HUDEP-2 (cell line): ENCODE measurements around the gene DNAI2.
A peak's percentile ranks its signal among the peaks of the same experiment; 100 is the strongest.

ENCODE experiments used
- DNase-seq, 76 experiments: peaks; one replicate each; lab custom pipeline; 2025; ENCODE audit not compliant: unreplicated experiment in 76 of 76; lab: John Stamatoyannopoulos, UW

Gene DNAI2

GRCh38 chr17:74274060-74274708, at the start of gene DNAI2:
DNAI2 (plus strand) TSS chr17:74274234; CDS start chr17:74281818, 7,584 bp downstream.
- no peak for DNase-seq

GRCh38 chr17:74224959-74225725, 48.9 kb upstream of the DNAI2 start:
- DNase-seq = no peak

DNA sequence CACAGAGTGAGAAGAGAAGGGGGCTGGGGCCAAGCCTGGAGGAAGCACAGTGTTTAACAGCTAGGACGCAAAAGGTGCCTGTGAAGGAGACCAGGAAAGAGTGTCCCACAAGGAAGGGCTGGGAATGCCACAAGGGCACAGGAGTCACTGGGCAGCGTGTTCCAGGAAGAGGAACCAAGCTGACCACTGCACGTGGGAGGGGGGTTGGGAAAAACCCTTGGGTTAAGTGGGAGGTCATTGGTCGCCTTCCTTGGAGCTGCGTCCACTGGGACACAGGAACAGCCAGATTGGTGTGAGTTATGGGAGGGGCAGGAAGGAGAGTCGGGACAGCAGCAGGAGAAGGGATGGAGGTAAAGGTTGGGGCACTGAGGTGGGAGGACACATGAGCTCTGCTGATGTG, 47.8 kb upstream of the DNAI2 start:
- no peak for DNase-seq

GRCh38 chr17:74227271-74228080, 46.6 kb upstream of the DNAI2 start:
- no peak for DNase-seq

DNA sequence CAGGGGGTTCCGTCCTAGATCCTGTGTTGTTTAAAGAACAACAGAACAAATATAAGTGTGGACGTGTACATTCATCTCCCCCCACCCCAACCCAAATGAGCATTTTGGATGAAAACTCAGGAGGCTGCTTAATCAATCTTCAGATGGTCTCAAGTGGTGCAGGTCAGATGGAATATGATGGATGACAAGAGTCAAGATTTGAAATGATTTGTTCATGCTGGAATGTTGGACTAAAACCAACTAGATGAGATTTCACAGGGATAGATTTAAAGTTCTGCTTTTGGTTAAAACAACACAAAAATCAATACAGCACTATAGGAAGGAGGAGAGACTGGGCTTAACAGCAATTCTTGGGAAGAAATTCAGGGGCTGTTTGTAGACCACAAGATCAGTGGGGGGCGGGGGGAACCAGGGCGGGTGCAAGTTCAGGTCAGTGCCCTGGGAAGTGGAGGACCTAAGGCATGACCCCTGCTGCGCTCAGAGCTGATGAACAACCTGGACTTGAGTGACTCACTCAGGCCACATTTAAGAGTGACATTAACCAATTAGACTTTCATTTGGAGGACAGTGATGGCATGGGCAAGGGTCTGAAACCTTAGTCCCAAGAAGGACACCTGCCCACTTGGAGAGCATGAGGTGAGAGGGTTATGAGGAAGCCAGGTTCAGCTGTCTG, 45.6 kb upstream of the DNAI2 start:
- no peak for DNase-seq

- no peak for DNase-seq
These were observed 43.1 kb upstream of the DNAI2 start for GRCh38 chr17:74230896-74231295.

GRCh38 chr17:74231928-74232907, 41.8 kb upstream of the DNAI2 start:
- DNase-seq = no peak

DNA sequence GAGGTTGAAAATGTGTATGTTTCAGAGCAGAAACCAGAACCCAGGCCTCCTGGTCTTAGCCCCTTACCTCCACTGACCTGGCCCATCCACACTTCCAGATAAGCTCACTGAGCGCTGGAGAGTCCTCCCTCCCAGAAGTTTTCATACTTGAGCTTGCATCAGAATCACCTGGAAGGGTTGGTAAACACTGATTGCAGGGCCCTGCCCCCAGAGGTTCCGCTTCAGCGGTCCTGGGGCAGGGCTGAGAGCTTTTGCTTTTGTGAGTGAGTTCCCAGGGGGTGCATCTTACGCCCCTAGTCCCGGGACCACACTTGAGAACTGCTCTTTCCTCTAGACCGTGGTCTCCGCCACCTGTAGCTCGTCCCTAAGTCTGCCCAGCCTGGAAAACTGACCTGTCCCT, 40.1 kb upstream of the DNAI2 start:
- no peak for DNase-seq

DNA sequence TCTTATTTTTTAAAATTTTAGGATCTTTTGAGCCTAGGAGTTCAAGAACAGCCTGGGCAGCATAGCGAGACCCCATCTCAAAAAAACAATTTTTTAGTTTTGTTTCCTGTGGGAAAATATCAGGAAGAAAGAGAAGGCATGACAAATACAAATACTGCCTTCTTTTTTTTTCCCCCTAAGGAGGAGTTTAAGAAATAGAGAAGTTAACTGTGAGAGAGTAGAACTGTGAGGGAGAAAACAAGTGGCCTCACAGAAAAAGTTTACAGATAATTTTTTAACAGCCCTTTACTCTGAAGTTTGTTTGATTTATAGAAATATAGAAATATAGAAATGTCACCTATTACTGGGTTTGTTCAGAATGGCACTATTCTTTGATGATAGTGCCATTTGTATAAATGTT, 39.5 kb upstream of the DNAI2 start:
- no peak for DNase-seq

- peak in 19 of 76 experiments; percentile 2 to 33 (median 13) for DNase-seq
These were observed 38.9 kb upstream of the DNAI2 start for GRCh38 chr17:74235040-74235581.

DNA sequence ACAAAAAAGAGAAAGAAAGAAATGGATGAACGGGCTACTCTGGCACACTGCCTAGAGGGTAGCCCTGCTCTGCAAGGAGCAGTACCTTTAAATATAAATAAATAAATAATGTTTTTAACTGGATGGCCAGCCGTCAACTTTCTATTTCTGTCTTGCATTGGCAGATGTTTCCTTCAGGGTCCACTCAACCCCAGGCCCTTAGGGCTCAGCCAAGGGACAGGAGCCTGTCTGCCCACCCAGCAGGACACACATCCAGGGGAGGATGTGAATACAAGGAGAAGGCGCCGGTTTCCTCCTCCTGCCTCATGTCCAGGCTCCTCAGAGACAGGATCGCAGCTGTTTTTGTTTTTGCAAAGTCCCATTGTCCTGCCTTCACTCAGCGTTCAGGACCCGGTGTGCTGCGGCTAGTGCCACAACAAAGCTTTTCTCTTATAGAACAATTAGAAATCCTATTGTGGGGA, 38.1 kb upstream of the DNAI2 start:
- DNase-seq = no peak

- DNase-seq = no peak
These were observed 36.7 kb upstream of the DNAI2 start for GRCh38 chr17:74237321-74237720.

DNA sequence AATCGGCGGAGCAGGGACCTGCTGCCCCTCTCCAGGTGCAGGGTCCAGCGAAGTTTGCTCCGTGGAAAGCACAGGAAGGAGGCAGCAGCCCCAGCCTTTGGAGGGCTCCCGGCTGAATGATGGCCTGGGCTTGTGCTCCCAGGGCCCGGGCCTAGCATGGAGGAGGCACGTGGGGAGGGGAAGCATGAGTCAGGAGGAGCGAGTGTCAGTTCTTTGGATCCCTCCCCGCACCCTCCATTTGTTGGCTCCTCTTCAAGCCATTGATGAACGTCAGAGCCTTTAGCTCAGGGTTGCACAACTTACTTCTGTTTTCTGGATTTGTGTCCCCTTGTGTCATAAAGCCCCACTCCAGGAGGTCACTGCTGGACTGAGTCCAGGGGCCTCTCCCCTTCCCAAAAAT, 34.9 kb upstream of the DNAI2 start:
- no peak for DNase-seq

DNA sequence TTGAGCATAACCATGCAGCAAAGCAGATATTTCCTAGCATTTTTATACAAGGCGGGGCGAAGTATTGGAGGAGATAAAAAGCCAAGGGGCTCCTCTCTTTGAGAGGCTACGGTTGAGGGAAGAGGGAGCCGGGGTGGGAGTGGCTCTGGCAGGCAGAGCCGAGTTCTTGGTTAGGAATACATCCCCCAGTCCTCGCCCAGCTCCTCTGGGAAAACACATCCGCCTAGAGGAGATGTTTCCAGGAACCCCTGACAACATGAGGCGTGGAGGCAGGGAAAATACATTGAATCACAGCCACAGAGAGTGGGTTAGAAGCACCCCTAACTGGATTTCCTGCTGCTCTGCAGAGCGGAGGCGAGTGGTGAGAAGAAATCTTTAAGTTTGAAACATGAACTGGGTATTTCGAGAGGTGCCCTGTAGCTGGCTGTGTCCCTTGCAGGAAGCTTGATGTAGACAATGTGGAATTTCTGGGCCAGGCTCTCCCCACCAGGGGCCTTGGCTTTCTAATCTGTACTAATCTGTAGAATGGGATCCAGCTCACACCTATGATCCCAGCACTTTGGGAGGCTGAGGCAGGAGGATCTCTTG, 33.3 kb upstream of the DNAI2 start:
- no peak for DNase-seq

- no peak for DNase-seq
These were observed 32.6 kb upstream of the DNAI2 start for GRCh38 chr17:74241431-74241830.

DNA sequence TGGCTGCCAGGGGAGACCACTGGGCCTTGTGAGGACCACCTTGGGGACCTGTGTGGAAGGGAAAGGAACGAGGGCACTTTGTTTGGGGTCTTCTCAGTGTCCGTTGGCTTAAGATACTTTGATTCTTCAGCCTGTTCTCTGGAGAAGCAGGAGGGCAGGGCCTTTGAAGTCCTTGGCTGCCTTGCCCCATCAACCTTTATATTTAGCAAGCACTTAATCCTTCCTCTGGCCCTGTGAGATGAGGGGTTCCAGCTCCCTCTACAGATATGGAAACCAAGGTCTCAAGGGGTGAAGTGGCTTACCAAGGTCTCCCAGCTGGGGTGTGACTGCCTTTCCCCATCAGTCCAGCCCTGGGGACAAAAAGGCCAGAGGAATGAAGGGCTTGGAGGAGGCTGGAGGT, 32.2 kb upstream of the DNAI2 start:
- no peak for DNase-seq

DNA sequence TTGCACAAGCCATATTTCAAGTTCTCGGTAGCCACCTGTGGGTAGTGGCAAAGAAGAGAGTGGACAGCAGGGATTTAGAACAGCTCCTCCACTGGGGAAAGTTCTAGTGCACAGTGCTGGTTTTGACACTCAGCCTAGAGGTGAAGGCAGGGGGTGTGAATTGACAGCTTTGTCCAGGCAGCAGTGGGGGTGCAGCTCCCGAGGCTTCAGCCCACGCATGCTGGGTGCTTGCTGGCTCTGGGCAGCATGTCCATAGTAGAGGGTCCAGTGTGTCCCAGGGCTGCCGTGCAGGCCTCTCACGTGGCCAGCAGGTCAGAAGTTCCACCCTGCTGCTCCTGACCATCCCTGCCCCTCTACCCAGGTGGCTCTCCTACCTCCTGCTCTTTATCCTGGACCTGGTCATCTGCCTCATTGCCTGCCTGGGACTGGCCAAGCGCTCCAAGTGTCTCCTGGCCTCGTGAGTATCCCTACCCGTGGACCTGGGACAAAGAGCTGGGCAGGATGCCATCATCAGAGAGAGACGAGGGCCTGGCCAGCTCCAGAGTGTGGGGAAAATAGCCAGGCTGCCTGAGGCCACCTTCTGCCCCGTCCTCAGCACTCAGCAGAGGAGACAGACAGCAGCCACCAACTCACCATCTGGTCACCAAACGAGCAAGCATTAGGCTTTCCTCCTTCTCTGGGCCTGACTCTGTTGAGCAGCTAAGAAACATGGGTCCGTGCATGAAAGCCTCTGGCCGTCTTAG, 30.9 kb upstream of the DNAI2 start:
- no peak for DNase-seq

GRCh38 chr17:74244128-74244527, 29.9 kb upstream of the DNAI2 start:
- DNase-seq = no peak
